Fibroblast of skin of left biceps (primary cell): ENCODE data around the gene VWA5B1.

ENCODE experiments used
- DNase-seq, 2 experiments: peaks; one replicate each; pipeline ENCODE4 v3.0.0-alpha.2; 2013; ENCODE audit warnings: low read depth in 2 of 2

VWA5B1 gene

DNA sequence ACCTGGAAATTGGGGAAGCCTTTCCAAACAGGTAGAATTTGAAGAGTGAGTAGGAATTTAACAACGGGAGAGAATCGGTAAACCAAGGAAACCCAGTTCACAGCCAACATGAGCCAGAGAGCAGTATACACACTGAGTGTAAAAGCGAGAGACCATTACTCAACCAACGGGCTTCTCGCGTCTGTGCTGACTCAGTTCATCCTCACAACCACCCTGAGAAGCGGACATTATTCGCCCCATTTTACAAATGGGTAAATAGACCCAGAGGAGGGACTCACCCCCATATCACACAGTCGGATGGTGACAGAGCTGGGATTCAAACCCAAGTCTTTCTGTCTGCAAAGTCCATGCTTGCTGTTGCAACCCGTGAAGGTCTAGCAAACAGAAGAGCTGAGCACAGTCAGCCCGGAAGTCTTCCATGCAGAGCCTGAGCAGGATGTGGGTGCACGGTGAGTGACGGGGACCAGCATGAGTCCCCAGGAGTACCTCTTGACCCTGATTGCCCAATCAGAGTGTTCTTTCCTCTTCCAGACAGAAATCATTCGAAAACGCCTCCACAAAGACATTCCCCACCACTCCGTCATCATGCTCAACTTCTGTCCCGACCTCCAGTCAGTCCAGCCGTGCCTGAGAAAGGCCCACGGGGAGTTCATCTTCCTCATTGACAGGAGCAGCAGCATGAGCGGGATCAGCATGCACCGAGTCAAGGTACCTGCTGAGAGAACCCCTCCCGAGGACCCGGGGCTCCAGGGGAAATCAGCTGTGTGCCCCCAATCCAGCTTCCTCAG lies 32.3 kb downstream of the VWA5B1 start:
- DNase-seq = no peak

DNA sequence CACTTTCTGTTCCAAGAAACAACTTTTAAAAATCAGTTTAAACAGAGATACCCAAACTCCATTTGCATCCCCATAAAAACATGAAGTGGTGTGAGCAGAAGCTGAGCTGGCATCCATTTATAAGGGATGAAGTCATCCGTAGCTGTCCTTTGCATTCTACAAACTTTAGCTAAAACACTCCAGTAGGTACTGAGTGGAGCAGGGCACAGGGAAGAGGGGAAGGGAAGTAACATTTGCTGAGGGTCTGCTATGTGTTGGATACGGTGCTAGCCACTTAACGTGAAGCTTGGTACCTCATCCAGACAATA lies 32.9 kb downstream of the VWA5B1 start:
- DNase-seq = no peak

- no peak for DNase-seq
These were observed 34.2 kb downstream of the VWA5B1 start for GRCh38 chr1:20324704-20325406.

DNA sequence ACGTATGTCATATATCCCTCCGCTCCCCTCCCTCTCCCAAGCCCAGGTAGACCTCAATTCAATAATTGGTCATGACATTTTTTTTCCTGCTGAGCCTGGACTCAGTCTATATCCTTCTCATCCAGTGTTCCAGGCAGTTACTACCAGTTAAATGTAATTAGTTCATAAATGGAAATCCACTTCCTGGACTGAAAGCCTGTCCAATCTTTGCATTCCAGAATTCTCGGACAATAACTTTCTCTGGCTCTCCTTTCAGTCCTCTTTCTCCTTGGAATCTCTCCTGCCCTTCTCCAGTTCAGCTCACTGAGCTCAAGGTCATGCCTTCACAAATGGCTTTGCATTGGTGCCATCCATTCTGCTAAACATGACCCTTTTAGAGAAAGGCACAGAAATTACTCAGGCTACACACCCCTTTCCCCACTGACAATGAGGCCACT lies 34.8 kb downstream of the VWA5B1 start:
- no peak for DNase-seq

GRCh38 chr1:20325844-20326420 lies 35.3 kb downstream of the VWA5B1 start:
- no peak for DNase-seq

DNA sequence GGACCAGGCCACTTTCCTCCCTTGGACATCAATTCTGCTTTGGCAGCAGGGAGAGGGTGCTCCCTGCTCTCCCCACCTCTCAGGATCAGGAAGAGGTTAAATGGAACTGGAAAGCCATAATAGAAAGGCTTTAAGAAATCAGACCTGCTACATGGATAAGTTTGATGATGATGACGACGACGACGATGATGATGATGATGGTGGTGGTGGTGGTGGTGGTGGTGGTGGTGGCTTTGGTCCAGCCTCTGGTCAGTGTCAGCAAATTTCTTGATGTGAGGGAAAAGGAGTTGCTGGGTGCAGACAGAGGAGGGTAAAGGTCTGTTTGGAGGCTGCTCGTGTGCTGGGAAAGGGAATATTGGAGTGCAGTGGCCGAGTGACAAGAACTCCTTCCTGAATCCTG lies 36.8 kb downstream of the VWA5B1 start:
- DNase-seq = no peak

DNA sequence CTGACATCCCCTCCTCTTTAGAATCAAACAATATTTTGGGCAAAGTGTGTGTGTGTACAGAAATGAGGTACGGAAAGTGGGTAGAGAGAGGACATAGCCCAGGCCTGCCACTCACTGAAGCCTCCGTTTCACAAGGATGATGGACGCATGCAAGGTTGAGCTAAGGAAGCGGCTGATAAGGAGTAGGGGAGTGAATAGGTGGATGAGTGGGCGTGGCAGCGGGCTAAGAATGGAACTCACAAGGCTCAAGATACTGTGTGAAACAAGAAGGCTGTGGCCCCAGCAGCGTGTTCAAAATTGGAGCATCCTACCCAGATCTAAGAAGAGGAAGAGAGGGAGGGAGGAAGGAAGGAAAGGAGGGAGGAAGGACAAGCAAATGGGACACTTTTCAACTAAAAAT lies 37.5 kb downstream of the VWA5B1 start:
- no peak for DNase-seq

GRCh38 chr1:20329793-20330542 lies 39.3 kb downstream of the VWA5B1 start:
- no peak for DNase-seq

DNA sequence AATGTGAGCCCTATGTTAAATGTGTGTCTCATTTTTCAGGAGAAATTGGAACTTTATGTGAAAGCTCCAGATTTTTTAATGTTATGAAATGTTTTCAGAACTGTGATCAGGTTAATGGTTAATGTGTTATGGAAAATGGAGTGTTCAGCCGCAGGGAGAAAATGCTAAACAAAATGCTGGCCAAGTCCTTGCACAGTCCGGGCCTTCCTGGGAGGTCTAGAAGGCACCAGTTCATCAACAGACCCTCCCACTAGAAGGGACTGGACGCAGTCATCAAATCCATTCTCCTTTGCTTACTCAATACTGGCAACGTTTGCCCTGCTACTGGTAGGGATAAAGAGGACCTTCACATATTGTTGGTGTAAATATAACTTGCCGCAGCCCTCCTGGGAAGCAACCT lies 43.4 kb downstream of the VWA5B1 start:
- DNase-seq = no peak

DNA sequence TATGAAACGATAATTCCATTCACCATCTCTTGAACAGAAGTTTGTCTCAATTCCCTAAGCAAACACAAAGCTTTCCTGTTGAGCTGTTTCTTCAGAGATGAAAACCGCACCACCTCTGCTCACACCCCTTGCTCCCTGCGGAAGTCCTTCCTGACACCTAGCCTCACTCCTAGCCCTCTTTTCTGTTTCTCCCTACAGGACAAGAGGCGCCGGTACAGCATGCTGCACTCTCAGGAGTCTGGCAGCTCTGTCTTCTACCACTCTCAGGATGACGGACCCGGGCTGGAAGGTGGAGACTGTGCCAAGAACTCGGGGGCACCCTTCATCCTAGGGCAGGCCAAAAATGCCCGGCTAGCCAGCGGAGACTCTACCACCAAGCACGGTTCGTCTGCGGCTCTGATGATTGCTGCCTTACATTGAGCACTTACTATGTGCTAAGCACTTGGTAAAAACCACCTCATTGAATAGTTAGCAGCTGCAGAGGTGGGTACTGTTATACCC lies 45.5 kb downstream of the VWA5B1 start:
- no peak for DNase-seq

DNA sequence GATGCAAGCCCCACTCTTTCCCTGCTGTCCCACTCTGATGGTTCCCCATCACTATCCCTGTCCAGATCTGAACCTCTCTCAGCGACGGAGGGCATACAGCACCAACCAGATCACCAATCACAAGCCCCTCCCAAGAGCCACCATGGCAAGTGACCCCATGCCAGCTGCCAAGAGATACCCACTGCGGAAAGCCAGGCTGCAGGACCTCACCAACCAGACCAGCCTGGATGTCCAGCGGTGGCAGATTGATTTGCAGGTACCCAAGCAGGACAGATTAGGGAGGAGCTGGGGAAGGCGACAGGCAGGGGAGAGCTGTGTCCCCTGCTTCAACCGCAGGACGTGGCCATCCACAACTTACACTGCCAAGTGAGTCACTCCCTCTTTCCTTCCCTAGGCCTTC lies 46.9 kb downstream of the VWA5B1 start:
- DNase-seq = no peak

DNA sequence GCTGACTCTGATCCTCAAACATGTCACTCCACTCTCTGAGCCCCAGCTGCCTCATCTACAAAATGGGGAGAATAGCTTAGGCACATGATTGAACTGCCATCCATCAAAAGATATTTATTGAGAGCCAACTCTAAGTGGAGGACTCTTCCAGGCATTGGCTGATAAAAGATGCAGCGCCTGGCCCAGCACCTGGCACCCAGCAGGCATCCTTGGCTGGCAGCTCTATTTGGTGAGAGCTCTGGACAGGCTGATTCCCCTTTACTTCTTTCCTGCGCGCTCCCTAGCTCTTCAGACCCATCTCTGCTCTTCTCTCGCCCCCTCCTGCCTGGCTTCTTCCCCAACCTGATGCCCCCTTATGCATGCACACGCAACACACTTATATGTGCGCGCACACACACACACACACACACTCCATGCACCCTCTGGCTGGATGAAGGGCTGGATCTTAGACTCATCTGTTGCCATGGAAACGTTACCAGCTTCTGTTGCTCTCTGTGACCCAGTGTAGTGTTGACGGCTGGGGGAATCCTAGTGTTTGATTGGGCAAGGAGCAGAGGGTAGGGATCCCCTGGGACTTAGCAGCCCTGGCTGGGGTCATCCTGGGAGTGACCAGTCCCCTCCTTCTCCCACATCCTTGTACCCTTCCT lies 49.3 kb downstream of the VWA5B1 start:
- no peak for DNase-seq

GRCh38 chr1:20342294-20343148 lies 51.8 kb downstream of the VWA5B1 start:
- DNase-seq = no peak

DNA sequence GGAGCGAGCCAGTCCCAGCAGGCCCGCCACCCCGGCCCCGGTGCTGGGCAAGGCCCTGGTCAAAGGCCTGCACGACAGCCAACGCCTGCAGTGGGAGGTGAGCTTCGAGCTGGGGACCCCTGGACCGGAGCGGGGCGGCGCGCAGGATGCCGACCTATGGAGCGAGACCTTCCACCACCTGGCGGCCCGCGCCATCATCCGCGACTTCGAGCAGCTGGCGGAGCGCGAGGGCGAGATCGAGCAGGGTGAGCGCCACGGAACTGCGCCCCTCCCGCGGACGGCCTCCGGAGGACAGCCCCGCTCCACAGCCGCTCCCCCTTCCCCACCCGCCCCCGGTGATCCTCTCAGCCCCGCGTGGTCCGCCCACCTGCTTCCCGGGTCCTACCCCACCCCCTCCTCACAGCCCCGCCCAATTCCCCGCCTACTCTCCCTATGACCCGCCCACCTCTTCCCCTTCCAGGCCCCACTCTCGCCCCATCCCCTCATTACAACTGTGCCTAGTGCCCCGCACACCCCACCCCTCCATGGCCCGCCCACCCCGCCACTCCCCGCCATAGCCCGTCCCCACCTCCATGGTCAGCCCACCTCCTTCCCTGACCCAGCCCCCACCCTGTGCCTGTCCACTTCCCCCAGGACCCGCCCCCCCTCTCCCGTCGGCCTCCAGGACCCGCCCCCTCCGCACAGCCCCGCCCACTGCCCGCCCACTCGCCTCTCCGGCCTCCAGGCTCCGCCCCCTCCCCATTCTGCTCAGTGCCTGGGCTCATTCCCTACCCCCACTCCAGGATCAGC lies 52.7 kb downstream of the VWA5B1 start:
- DNase-seq = no peak

DNA sequence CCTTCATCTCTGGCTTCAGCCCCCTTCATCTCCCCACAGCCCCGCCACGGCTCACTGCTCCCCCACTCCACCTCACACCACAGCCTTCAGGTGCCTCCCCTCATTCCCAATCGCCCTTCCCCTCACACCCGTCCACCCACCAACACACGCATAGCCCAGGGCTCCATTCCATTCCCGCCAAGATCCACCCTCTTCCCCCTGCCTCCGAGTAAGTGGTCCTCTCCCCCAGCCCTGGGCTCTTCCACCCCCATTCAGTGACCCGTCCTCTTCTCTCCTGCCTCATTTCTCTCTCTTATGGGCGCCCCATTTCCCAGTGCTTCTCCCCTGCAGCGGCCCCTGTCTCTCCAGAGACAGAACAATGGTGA lies 53.2 kb downstream of the VWA5B1 start:
- DNase-seq = no peak

GRCh38 chr1:20344738-20345137 lies 54.1 kb downstream of the VWA5B1 start:
- no peak for DNase-seq

DNA sequence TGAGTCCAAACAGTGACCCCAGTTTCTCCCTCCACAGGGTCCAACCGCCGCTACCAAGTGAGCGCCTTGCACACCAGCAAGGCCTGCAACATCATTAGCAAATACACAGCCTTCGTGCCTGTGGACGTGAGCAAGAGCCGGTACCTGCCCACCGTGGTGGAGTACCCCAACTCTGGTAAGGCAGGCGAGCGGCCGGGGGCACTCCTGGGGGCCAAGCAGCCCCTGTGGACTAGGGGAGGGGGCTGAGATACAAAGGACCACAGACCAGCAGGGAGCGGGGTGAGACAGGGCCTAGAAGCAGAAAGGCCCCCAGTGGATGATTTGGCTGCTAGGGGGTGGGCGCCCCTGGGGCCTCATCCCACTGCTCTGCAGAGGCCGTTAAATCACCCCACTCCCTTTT lies 54.7 kb downstream of the VWA5B1 start:
- no peak for DNase-seq

DNA sequence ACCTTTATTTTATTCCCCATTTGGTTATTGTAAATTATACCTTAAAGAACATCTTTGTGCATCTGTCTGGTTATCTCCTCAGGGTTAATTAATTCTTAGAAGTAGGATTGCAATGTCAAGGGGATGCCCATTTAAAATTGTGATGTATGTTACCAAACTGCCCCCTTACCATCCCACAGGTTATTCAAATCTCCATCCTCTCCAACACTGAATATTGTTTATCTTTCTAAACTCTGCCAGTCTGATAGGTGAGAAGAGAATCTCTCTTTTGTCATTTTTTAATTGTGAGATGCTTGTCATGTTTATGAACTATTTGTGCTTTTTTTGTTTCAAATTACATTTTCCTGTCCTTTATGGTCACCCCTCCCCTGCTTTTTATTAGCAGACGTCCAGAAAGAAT lies 55.8 kb downstream of the VWA5B1 start:
- DNase-seq = no peak

DNA sequence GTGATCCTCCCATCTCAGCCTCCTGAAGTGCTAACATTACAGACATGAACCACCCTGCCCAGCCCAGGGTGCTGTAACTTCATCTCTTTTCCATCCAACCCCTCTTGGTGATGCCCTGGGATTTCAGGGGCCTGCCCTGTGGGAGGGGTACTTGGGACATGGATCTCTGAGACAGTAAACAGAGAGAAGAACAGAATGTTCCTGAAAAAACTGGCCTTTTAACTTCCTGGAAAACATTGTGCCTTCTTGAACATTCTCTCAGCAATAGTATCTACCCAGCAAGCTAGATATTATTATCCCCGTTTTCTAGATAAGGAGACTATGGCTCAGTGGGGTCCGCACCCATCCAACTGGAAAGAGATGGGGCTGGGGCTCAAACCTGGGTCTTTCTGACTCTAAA lies 57.0 kb downstream of the VWA5B1 start:
- no peak for DNase-seq

DNA sequence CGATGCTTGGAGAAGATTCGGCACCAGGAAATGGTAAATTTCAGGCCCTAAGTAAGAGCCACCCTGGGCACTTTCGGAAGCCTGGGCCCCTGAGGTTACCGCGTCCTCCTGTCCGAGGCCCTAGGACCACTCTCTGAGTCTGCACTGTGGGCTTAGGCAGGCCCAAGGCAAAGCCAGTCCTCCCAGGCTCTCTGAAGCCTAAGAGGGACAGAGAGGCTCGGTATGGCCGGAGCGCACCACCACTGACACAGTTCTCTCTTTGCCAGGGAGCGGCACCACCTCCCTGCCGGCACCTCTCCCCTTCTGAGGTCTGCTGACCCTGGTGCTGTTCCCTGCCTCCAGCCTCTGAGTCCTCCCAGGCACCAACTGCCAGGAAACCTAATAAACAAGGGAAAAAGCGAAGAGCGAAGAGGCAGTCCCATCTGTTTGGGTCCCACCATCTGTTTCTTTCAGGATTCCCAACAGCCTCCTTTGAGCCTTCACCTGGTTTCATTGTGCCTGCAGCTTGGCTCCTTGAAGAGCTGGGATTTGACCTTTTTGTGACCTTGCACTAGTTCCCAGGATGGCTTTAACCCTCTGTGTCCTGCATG lies 57.7 kb downstream of the VWA5B1 start:
- DNase-seq = no peak
